MM.1S (cell line): Measurements from ENCODE around the gene IFRD2.

Experiments used
- EZH2 ChIP-seq: fragments of 300-600 bp; sonication (generic); optimal IDR thresholded peaks from 2 replicates; pipeline ENCODE3; 2017; ENCODE audit warnings: low read depth, mild to moderate bottlenecking, antibody characterized with exemption, low read length, mixed read lengths
- EZH2phosphoT487 ChIP-seq: fragments of 300-600 bp; sonication (generic); IDR thresholded peaks from 2 replicates; pipeline ENCODE4 v1.6.1; 2018; ENCODE audit warnings: antibody characterized with exemption, low read length
- TF ChIP-seq, protein P1 (sequence below): fragments of 300-600 bp; sonication (generic); IDR thresholded peaks from 2 replicates; pipeline ENCODE4 v1.5.1; 2016; ENCODE audit warnings: antibody characterized with exemption, low read length, mixed read lengths

DNA sequence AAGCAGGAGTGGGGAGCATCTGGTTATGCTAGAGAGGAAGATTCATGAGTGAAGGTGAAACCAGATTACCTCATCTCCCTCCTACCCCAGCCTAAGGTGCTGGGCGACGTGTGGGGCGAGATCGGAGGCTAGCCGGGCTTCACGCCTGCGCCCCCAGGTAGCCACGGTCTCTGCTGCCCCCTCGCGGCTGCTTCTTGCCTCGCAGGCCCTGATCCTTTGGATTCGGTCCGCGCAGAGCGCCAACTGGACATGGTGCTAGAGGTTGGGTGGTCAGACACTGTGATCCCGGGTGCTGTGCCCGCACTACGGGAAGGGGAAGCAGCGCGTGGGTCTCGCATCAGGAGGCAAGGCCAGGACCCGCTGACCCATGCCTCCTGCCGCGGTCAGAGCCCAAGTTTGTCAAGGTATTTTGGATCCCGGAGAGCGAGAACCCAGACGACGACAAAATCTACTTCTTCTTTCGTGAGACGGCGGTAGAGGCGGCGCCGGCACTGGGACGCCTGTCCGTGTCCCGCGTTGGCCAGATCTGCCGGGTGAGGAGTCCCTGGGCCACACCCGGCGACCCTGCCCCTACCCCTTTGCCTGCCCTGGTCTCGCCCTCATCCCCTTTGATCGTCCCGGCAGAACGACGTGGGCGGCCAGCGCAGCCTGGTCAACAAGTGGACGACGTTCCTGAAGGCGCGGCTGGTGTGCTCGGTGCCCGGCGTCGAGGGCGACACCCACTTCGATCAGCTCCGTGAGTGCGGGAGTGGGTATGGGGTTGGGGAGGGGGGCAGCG, 19.1 kb downstream of the IFRD2 start:
- TF ChIP-seq, protein P1, sequence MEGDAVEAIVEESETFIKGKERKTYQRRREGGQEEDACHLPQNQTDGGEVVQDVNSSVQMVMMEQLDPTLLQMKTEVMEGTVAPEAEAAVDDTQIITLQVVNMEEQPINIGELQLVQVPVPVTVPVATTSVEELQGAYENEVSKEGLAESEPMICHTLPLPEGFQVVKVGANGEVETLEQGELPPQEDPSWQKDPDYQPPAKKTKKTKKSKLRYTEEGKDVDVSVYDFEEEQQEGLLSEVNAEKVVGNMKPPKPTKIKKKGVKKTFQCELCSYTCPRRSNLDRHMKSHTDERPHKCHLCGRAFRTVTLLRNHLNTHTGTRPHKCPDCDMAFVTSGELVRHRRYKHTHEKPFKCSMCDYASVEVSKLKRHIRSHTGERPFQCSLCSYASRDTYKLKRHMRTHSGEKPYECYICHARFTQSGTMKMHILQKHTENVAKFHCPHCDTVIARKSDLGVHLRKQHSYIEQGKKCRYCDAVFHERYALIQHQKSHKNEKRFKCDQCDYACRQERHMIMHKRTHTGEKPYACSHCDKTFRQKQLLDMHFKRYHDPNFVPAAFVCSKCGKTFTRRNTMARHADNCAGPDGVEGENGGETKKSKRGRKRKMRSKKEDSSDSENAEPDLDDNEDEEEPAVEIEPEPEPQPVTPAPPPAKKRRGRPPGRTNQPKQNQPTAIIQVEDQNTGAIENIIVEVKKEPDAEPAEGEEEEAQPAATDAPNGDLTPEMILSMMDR, result peak; percentile 93
- TF ChIP-seq EZH2, result no peak
- TF ChIP-seq EZH2phosphoT487, result no peak
